GM08714 (cell line): ENCODE data around the gene FRYL.
"Not testable (repeated sequence)": the region's sequence is repeated elsewhere in the genome, so short reads cannot be mapped to it uniquely, and the experiment has no call there.

Experiments used
- H3K4me3 ChIP-seq: fragments of 200-500 bp; sonication (Bioruptor generic); 2 replicates; pipeline ENCODE4 v1.5.1; 2014; ENCODE audit warnings: mild to moderate bottlenecking, low read length, inconsistent platforms
- ZNF274 ChIP-seq: IDR thresholded peaks from 2 replicates; pipeline ENCODE4 v1.6.1; 2012; ENCODE audit warnings: mild to moderate bottlenecking, low read depth, low read length

The FRYL gene

GRCh38 chr4:48654015-48654664 is 125.9 kb downstream of the FRYL start:
- H3K4me3 ChIP-seq, result no peak overlapping the region
- no peak for TF ChIP-seq ZNF274

DNA sequence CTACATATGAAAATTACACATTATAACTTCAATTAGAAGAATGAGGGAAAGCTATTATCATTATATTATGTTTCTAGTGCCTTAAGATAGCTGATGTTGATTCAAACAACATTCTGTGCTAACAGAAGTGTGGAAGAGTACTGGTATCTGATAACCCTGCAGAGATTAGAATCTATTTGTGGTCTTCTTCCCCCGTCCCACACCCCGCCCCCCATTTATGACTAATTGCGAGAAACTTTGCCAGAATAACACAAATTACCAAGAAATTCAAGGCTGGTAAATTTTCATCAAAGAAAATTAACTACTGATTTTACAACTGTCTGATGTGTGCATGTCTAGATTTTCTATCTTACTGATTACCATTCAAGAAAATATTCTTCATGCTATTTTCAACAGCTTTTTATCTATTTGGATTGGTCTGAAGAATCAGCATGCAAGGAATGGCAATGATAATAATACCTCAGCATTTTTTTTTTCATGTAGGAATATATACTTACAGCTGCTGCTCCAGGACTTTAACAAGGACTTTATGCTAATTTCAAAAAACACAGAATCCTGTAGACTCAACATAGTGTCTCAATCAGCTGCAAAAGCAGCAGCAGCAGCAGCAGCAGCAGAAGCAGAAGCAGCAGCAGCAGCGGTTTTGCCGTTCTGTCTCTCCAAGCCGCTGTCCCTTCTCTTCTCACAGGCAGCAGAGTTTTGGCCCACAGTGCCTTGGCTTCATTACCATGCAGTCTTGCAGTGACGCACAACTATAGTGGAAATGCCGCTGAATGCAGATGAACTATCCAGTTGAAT is 126.7 kb downstream of the FRYL start:
- no peak for TF ChIP-seq ZNF274
- H3K4me3 ChIP-seq, result no peak overlapping the region

- H3K4me3 ChIP-seq, result no peak overlapping the region
- no peak for TF ChIP-seq ZNF274
These were observed 128.2 kb downstream of the FRYL start for GRCh38 chr4:48651914-48652313.

GRCh38 chr4:48649505-48649904 is 130.6 kb downstream of the FRYL start:
- no peak overlapping the region for H3K4me3 ChIP-seq
- no peak for TF ChIP-seq ZNF274

DNA sequence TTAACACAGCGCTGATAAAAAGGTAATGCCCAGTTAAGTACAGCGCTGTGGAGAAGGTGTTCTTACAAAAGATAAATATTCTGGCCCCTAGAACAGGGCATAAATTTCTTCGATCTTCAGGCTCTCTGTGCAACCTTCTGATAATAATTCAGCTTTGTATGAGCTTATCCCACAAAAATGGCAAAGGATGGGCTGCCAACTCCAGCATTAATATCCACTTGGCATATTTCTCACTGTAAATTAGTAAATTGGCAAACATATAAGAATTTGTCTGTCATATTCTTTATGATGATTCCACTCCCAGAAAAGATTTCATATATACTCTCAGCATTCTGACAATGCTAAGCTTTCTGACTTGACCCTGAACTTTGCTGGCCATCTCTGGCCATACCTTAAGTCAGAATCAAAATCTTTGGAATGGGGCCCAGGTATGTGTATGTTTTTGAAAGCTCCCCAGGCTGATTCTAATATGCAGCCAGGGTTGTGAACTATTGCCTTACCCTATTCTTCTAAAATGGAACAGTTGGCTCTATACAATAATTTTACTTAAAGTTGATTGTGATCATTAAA is 134.8 kb downstream of the FRYL start:
- TF ChIP-seq ZNF274, result no peak
- H3K4me3 ChIP-seq, result no peak overlapping the region

- TF ChIP-seq ZNF274, result no peak
- no peak overlapping the region for H3K4me3 ChIP-seq
These were observed 137.4 kb downstream of the FRYL start for GRCh38 chr4:48642421-48643374.

DNA sequence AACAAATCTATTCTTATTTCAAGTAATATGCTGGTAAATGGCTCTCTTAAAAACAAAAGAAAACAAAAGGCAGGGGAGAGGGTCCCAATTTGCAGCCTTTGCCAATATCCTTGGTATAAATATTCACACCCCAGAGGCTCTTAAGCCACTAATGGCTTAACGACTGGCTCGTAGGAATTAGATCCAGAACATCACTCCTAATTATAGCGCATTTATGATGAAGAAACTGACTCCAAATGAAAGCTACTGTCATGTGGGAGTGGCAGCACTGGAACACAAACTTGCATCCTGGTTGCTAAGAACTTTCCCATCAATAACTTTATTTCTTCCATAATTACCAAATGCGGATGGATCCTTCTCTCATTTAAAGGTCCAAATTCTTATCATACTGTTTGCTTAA is 138.7 kb downstream of the FRYL start:
- no peak for TF ChIP-seq ZNF274
- no peak overlapping the region for H3K4me3 ChIP-seq

GRCh38 chr4:48640699-48641098 is 139.4 kb downstream of the FRYL start:
- TF ChIP-seq ZNF274, result no peak

DNA sequence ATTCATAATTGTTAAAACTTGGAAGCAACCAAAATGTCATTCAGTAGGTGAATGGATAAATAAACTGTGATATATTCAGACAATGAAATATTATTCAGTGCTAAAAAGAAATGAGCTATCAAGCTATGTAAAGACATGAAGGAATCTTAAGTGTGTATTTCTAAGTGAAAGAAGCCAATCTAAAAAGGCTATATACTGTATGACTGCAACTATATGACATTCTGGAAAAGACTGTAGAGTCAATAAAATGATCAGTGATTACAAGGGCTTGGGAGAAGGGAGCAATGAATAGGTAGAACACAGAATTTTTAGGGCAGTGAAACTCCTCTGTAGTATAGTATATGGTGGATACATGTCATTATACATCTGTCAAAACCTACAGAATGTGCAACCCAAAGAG is 139.9 kb downstream of the FRYL start:
- TF ChIP-seq ZNF274, result no peak

More at GRCh38 chr4:48640699-48641098, 139.4 kb downstream of the FRYL start:
- no peak overlapping the region for H3K4me3 ChIP-seq

DNA sequence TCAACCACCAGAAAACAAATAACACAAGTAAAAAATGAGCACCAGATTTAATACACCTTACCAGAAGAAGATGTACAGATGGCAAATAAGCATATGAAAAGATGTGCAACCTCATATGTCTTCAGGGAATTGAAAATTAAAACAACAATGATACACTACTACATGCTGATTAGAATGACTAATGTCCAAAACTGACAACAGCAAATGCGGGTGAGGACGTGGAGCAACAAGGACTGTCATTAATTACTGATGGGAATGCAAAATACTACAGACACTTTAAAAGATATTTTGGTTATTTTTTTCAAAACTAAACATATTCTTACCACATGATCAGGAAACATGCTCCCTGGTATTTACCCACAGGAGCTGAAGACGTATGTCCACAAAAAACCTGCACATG is 140.3 kb downstream of the FRYL start:
- no peak overlapping the region for H3K4me3 ChIP-seq
- no peak for TF ChIP-seq ZNF274

More for the DNA sequence above, 139.9 kb downstream of the FRYL start:
- no peak overlapping the region for H3K4me3 ChIP-seq

DNA sequence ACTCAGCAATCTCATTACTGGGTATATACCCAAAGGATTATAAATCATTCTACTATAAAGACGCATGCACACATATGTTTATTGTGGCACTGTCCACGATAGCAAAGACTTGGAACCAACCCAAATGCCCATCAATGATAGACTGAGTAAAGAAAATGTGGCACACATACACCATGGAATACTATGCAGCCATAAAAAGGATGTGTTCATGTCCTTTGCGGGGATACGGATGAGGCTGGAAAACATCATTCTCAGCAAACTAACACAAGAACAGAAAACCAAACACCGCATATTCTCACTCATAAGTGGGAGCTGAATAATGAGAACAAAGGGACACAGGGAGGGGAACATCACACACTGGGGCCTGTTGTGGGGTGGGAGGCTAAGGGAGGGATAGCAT is 141.5 kb downstream of the FRYL start:
- H3K4me3 ChIP-seq, result not testable (repeated sequence)

DNA sequence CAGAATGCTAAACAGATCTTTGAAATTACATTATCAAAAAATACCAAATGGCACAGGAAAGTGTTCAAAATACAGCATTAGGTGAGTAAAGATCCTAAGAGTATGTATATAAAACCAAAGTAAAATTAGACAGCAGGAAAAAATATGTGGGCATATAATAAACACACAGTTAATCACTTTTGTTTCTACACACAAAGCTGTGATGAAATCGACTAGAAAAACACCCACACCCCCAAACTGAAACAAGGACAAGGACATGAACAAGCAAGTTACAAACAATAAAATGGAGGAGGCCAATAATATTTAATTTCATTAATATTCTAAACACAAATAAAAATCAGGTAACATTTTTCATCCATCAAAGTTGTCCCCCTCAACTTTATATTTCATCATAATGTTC is 143.2 kb downstream of the FRYL start:
- H3K4me3 ChIP-seq, result no peak overlapping the region
- no peak for TF ChIP-seq ZNF274

DNA sequence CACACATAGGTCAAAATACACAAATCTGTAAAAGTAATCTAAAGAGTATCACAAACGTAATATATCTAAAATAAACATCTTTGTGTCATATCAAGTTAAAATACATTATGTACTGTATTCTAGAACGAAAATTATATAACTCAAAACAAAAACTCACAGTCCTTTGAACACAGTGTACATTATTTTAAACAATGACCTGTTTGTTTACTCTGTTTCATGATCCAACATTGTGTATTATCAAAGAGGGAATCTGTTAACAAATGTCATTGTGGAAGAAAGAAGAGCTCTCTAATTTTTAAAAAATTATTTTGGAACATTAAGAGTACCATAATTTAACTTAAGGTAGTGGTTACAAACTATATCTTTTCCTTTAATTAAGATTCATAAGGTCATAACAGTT is 144.1 kb downstream of the FRYL start:
- no peak overlapping the region for H3K4me3 ChIP-seq
- no peak for TF ChIP-seq ZNF274

DNA sequence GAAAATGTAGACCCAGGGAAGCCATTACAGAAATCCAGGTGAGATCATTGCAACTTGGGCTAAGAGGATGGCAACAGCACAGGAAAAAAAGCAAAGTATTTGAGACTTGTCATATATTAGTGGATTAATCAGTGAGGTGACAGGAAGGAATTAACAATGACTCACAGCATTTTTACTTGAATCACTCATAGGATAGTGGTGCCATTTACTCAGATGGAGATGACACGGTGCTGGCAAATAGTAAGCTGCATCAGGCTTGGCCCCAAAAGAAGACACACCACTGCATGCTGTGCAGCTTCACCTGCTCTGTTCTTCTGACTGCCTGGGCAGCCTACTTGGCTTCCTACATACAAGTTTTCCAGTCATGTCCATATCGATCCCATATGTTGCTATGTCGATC is 144.8 kb downstream of the FRYL start:
- TF ChIP-seq ZNF274, result no peak
- no peak overlapping the region for H3K4me3 ChIP-seq

GRCh38 chr4:48634688-48635308 is 145.3 kb downstream of the FRYL start:
- TF ChIP-seq ZNF274, result no peak
- no peak overlapping the region for H3K4me3 ChIP-seq
